ENCODE data around the gene RAB40C.

- TF ChIP-seq, protein P1, sequence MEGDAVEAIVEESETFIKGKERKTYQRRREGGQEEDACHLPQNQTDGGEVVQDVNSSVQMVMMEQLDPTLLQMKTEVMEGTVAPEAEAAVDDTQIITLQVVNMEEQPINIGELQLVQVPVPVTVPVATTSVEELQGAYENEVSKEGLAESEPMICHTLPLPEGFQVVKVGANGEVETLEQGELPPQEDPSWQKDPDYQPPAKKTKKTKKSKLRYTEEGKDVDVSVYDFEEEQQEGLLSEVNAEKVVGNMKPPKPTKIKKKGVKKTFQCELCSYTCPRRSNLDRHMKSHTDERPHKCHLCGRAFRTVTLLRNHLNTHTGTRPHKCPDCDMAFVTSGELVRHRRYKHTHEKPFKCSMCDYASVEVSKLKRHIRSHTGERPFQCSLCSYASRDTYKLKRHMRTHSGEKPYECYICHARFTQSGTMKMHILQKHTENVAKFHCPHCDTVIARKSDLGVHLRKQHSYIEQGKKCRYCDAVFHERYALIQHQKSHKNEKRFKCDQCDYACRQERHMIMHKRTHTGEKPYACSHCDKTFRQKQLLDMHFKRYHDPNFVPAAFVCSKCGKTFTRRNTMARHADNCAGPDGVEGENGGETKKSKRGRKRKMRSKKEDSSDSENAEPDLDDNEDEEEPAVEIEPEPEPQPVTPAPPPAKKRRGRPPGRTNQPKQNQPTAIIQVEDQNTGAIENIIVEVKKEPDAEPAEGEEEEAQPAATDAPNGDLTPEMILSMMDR (IDR thresholded peaks at IDR 0.05) = no peak
- no peak for TF ChIP-seq POLR2A (IDR thresholded peaks at IDR 0.05)
Measured at GRCh38 chr16:561413-561794, 28.5 kb upstream of the RAB40C start.
